ENCODE data around the gene NUP210L.

NUP210L gene

GRCh38 chr1:154178911-154179811 lies 24.3 kb upstream of the NUP210L start:
- no peak overlapping the region for H3K27ac ChIP-seq

GRCh38 chr1:154178013-154178412 lies 23.1 kb upstream of the NUP210L start:
- H3K27ac ChIP-seq, result no peak overlapping the region

More at GRCh38 chr1:154178911-154179811, 24.3 kb upstream of the NUP210L start:
- TF ChIP-seq CTCF (conservative IDR thresholded peaks at IDR 0.05), result no peak
- no peak for TF ChIP-seq ZFX (IDR thresholded peaks at IDR 0.05)

GRCh38 chr1:154176337-154176736 lies 21.5 kb upstream of the NUP210L start:
- TF ChIP-seq CTCF (conservative IDR thresholded peaks at IDR 0.05) (no peak), ZFX (IDR thresholded peaks at IDR 0.05) (no peak)
- no peak overlapping the region for H3K27ac ChIP-seq

More at GRCh38 chr1:154178013-154178412, 23.1 kb upstream of the NUP210L start:
- no peak for TF ChIP-seq ZFX (IDR thresholded peaks at IDR 0.05)
- TF ChIP-seq CTCF (conservative IDR thresholded peaks at IDR 0.05), result no peak

GRCh38 chr1:154174654-154175053 lies 19.8 kb upstream of the NUP210L start:
- no peak overlapping the region for H3K27ac ChIP-seq
- no peak for TF ChIP-seq ZFX (IDR thresholded peaks at IDR 0.05)
- TF ChIP-seq CTCF (conservative IDR thresholded peaks at IDR 0.05), result no peak

- H3K27ac ChIP-seq, result no peak overlapping the region
- no peak for TF ChIP-seq ZFX (IDR thresholded peaks at IDR 0.05)
- TF ChIP-seq CTCF (conservative IDR thresholded peaks at IDR 0.05), result no peak
Measured at GRCh38 chr1:154171880-154172279, 17.0 kb upstream of the NUP210L start.

GRCh38 chr1:154171223-154171583 lies 16.3 kb upstream of the NUP210L start:
- no peak overlapping the region for H3K27ac ChIP-seq
- no peak for TF ChIP-seq ZFX (IDR thresholded peaks at IDR 0.05)

GRCh38 chr1:154170547-154171222 lies 15.8 kb upstream of the NUP210L start:
- no peak for TF ChIP-seq CTCF (conservative IDR thresholded peaks at IDR 0.05)
- no peak for TF ChIP-seq ZFX (IDR thresholded peaks at IDR 0.05)
- no peak overlapping the region for H3K27ac ChIP-seq

Data from C4-2B (cell line).